ENCODE measurements around the gene CHODL.

DNA sequence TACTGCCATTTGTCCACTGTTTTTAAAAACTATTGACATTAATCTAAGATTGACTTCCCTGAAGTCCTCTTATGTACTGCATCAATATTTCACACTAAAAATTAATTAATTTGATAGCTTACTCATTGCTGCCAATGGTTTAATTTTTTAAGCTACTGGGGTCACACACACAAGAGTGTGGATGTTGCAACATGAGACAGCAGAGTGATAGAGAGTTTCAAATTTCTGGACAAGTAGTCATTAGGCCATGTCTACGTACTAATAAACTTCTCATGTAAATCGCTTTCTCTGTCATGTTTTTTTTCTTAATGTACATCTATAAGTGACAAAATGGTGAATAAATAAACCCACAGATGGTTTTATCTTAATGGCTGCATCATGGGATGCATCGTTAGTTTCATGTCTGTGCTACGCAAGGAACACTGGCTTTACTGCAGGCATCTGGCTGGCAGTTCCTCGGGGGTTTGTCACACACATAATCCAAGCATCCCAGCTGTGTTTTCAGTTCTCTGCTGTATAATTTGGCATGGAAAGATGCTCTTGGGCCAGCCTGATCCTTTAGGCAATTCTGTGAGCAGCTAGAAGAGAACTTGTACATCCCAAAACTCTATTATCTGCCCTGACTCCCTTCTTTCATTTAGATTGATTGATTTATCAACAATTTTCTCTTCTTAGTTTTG is 16.4 kb upstream of the CHODL start:
- TF ChIP-seq, protein P1, sequence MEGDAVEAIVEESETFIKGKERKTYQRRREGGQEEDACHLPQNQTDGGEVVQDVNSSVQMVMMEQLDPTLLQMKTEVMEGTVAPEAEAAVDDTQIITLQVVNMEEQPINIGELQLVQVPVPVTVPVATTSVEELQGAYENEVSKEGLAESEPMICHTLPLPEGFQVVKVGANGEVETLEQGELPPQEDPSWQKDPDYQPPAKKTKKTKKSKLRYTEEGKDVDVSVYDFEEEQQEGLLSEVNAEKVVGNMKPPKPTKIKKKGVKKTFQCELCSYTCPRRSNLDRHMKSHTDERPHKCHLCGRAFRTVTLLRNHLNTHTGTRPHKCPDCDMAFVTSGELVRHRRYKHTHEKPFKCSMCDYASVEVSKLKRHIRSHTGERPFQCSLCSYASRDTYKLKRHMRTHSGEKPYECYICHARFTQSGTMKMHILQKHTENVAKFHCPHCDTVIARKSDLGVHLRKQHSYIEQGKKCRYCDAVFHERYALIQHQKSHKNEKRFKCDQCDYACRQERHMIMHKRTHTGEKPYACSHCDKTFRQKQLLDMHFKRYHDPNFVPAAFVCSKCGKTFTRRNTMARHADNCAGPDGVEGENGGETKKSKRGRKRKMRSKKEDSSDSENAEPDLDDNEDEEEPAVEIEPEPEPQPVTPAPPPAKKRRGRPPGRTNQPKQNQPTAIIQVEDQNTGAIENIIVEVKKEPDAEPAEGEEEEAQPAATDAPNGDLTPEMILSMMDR (IDR thresholded peaks at IDR 0.05): no peak
- TF ChIP-seq MAFK (IDR thresholded peaks at IDR 0.05; ENCODE audit: partially characterized antibody) (no peak), NR3C1 (IDR thresholded peaks at IDR 0.05) (no peak), JUN (IDR thresholded peaks at IDR 0.05) (no peak), CBX8 (IDR thresholded peaks at IDR 0.05) (no peak), NFE2L2 (conservative IDR thresholded peaks at IDR 0.05; ENCODE audit: low read length) (no peak), EP300 (IDR thresholded peaks at IDR 0.05) (no peak), ZFP36 (IDR thresholded peaks at IDR 0.05; ENCODE audit: borderline replicate concordance, partially characterized antibody) (no peak), PHF8 (IDR thresholded peaks at IDR 0.05; ENCODE audit: borderline replicate concordance, low read depth) (no peak)
- TF ChIP-seq, protein P2, sequence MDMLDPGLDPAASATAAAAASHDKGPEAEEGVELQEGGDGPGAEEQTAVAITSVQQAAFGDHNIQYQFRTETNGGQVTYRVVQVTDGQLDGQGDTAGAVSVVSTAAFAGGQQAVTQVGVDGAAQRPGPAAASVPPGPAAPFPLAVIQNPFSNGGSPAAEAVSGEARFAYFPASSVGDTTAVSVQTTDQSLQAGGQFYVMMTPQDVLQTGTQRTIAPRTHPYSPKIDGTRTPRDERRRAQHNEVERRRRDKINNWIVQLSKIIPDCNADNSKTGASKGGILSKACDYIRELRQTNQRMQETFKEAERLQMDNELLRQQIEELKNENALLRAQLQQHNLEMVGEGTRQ (IDR thresholded peaks at IDR 0.05): no peak
